SW480 (cell line): Measurements from ENCODE around the gene PBLD.
"Not testable (repeated sequence)": the region's sequence is repeated elsewhere in the genome, so short reads cannot be mapped to it uniquely, and the experiment has no call there.

Experiments used
- DNase-seq: peaks from one replicate; pipeline ENCODE4 v3.0.0-alpha.2; 2016; ENCODE audit warnings: low spot score

PBLD gene

DNA sequence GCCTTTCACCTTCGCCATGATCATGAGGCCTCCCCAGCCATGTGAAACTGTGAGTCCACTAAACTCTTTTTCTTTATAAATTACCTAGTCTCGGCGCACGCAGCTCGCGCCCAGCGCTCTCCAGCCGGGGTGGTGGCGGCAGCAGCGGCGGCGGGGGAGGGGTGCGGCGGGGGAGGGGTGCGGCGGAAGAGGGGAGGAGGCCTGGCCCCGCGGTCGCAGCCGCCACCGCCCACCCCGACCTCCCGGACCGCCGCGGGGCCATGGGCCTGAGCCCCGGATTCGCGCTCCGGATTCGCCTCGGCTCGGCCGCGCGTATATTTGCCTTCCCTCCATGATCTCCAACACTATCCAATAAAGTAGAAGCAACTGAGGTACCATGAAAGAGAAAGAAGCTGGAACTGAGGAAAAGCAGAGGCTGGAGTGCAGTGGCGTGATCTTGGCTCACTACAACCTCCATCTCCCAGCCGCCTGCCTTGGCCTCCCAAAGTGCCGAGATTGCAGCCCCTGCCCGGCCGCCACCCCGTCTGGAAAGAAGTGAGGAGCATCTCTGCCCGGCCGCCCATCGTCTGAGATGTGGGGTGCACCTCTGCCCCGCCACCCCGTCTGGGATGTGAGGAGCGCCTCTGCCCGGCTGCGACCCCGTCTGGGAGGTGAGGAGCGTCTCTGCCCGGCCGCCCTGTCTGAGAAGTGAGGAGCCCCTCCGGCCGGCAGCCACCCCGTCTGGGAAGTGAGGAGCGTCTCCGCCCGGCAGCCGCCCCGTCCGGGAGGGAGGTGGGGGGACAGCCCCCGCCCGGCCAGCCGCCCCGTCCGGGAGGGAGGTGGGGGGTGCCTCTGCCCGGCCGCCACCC, 53.6 kb downstream of the PBLD start:
- DNase-seq, result not testable (repeated sequence)

DNA sequence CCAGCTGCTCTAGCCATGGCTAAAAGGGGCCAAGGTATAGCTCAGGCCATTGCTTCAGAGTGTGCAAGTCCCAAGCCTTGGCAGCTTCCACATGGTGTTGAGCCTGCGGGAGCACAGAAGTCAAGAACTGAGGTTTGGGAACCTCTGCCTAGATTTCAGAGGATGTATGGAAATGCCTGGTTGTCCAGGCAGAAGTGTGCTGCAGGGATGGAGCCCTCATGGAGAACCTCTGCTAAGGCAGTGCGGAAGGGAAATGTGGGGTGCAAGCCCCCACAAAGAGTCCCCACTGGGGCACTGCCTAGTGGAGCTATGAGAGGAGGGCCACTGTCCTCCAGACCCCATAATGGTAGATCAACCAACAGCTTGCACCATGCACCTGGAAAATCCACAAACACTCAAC, 54.9 kb downstream of the PBLD start:
- DNase-seq, result not testable (repeated sequence)

DNA sequence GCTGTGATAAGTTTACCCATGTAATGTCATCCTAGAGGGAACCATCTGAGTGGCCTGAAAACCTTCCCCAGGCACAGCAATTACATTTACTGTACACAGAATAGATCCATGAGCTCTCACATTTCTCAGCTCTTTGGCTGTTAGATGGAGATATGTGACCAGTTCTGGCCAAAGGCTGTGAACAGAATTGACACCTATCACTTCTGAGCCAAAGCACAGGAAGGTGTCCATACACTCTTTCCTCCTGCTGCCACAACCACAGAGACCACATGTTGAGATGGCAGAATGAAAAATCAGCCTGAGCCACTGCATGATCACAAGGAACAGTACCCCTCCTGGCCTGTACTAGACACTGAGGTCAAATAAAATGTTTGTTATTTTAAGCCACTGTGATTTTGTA, 56.5 kb downstream of the PBLD start:
- no peak for DNase-seq

- no peak for DNase-seq
Observed at GRCh38 chr10:68275600-68276126, 57.1 kb downstream of the PBLD start.

DNA sequence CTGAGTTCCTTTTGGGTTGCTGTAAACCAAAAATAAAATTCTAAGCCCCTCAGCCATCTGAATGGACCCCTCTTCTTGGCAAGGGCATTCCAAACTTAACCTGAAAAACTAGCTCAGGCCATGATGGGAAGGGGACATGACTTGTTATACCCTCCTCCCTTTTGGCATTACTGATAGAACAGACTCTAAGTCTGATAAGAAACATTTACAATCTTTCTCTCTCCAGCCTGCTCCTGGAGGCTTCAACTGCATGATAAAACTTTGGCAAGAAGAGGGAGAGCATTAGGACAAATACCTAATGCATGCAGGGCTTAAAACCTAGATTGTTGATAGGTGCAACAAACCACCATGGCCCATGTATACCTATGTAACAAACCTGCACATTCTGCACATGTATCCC, 59.9 kb downstream of the PBLD start:
- no peak for DNase-seq

GRCh38 chr10:68271196-68271882, 61.4 kb downstream of the PBLD start:
- no peak for DNase-seq

DNA sequence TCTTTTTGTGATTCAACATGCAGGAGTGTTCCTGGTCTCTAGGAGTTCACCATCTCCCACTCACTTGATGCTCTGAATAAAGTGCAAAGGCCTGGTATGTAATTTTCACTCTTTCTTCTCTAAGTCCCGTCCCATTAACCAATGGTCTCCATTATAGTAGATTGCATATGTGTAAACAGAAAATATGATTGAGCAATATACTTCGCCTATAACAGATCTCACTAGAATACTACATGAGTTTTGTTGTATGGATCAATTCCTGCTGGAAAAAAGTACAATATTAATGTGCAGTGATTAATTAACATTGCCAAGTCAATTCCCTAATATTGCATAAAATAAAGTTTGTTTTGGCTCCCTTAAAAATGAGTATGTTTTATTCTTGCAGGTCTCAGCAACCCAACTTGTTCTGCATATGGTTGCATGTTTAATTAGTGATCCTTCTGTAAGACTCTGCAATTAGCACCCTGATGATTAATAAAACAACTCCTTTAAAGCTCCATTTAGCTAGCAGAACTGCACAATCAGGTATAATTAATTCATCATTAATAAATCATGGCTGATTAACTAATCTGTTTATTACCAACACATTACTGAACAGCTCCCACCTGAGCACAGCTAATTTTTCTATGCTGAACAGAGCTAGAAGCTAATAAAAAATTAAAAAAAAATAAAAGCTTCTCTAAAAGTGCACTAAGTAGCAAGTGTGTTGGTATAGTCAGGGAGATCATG, 63.0 kb downstream of the PBLD start:
- no peak for DNase-seq

DNA sequence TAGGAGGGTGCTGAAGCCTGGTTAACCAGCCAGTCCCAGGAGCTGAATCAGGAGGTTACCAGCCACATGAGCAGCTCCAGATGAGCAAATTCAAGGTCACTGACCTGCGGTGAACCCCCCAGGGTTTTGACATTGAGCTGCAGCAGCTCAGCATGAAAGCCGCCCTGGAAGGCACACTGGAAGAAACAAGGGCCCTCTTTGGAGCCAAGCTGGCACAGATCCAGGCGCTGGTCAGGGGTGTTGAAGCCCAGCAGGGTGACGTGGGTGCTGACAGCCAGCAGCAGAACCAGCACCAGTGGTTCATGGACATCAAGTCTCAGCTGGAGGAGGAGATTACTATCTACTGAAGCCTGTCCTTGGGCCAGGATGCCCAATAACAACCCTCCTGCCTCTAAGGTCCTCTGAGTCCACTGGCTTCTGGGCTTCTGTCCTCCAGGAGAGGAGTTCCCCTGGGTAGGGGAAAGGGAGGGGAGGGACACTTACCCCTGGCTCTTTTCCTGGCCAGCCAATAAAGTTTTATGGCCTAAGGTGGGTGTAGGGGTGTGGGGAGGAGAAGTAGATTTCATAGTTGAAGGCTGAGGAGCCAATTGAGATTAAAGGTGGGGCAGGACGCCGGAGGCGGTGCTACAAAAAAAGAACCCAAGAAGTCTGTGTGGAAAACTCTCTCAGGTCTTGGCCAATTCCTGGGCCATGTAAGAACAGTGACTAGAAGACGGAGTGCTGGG, 71.4 kb downstream of the PBLD start:
- DNase-seq, result no peak

- DNase-seq, result no peak
Observed at GRCh38 chr10:68253346-68253745, 79.4 kb downstream of the PBLD start.

- no peak for DNase-seq
Observed at GRCh38 chr10:68251625-68252495, 80.9 kb downstream of the PBLD start.

DNA sequence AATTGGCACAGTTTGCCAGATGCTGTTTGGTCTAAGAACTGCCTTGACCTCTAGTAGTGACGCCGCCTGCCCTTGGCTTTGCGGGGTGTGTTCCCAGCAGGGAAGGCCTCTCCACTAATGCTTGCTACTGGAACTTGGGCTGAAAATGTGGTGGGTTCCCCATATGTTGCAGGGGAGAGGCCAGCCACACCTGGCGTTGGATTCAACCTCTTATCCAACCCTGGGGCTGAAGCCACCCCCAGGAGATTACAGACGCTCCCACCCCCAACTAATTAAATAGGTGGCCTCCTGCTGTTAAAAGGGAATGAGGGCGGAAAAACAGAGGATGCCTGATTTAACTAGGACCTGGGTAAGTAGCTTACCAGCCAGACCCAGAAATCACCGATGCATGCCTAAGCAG, 81.6 kb downstream of the PBLD start:
- DNase-seq, result no peak

DNA sequence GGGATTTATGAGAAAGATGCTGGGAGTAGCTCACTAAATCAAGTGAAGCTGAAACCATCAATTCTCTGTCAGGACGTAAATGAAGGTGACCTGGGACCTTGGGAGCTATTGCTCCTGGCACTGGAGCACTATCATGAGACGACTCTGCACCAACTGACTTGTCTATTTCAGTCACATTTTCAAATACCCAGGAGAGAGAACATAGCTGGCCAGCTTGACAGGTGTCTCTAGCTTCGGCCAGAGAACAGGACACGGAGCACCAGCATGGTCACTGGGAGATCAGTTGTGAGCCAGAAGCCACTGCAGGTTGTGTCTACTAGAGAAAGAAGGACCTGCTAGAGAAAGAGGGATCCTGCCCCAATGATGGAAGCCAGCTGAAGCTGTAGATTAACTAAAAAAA, 83.4 kb downstream of the PBLD start:
- no peak for DNase-seq

DNA sequence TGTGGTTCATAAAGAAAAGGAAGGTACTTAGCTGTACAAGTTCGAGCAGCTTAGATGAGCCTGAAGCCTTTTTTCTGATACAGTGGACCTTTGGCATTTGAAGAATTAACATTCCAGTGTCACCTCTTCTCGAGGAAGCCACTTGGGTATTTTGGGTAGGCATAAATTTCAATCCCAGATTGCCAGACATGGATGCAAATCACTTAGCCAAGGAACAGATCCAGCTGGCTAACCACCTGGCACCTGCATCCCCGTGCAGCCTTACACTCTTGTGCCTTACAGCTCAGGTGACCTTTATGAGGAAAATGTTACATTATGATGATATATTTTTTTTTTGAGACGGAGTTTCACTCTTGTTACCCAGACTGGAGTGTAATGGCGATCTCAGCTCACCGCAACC, 84.8 kb downstream of the PBLD start:
- DNase-seq, result no peak

DNA sequence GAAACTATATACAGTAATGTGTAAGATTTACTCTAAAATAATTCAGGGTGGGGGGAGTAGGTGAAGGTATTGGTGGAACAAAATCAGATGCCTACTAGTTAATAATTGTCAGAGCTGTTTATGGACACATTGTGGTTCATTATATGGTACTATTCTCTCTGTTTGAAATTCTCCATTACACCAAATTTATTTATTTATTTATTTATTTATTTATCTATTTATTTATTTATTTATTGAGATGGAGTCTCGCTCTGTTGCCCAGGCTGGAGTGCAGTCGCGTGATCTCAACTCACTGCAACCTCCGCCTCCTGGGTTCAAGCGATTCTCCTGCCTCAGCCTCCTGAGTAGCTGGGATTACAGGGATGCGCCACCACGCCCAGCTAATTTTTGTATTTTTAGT, 86.3 kb downstream of the PBLD start:
- DNase-seq, result not testable (repeated sequence)

DNA sequence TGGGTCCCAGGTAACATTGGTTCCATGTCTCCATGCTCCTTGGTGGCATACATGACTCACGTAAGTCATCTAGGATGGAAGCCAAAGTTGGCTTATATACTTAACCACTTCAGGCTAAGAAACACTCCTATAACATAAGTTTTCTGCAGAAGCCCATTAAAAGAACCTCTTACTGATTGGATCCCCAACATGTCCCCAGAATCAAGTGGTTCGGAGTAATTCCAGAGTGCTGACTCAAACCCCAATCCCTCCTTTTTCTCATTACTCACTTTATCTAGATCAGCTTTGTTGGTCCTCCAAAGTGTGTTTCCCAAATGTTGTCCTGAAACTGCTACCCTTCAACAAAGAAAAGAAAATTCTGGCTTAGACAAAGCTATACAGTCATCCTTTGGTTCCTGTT, 90.7 kb downstream of the PBLD start:
- no peak for DNase-seq

- no peak for DNase-seq
Observed at GRCh38 chr10:68239596-68240150, 93.1 kb downstream of the PBLD start.

DNA sequence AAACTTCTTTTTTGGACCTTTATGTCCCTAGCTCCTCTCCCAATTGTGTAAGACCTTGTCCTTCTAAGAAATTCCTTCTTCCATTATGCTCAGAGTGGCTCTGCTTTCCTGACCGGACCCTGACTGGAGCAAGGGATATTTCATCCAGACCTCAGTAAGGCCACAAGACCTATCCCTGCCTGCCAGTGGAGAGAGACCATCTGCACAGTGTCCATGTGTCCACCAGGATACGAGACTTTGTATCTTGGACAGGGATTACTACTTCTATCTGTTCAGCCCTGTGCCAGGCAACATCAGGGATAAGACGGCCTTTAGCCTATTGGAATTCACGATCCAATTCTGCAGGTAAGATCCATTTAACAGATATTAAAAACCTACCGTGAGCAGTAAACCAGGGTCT, 93.7 kb downstream of the PBLD start:
- DNase-seq, result no peak

GRCh38 chr10:68238371-68238770, 94.4 kb downstream of the PBLD start:
- DNase-seq, result no peak

GRCh38 chr10:68237173-68237572, 95.6 kb downstream of the PBLD start:
- no peak for DNase-seq

GRCh38 chr10:68235581-68235980, 97.1 kb downstream of the PBLD start:
- no peak for DNase-seq

DNA sequence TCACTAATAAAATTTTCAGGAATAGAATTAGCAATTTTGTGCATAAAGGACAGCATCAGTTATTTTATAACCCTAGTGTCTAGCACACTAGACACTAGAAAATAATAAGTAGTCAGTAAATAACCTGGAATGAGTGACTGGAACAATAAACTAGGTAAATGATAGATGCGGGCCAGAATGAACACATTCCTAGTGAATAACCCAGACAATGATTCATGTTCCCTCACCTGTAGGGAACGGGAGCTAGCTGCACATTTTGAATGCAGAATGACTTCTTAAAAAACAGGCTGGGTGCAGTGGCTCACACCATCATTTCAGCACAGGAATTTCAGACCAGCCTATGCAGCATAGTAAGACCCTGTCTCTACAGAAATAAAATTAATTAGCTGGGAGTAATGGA, 97.6 kb downstream of the PBLD start:
- no peak for DNase-seq
